HL-60 (cell line): ENCODE data around the gene FHDC1.
A peak's percentile ranks its signal among the peaks of the same experiment; 100 is the strongest.

Experiments
- DNase-seq, 2 experiments: peaks; one replicate each; pipeline ENCODE4 v3.0.0-alpha.2; 2010 to 2020; ENCODE audit warnings: low read depth in 1 of 2, low spot score in 1 of 2
- H3K27ac ChIP-seq: fragments of 250-450 bp; sonication (Bioruptor Pico); replicated peaks from 2 replicates; pipeline ENCODE4 v1.5.1; 2020; ENCODE audit warnings: mild to moderate bottlenecking, moderate library complexity
- H3K27me3 ChIP-seq: fragments of 250-450 bp; sonication (Bioruptor Pico); 2 replicates; pipeline ENCODE4 v1.5.1; 2021; ENCODE audit warnings: mild to moderate bottlenecking, moderate library complexity; ENCODE audit not compliant: insufficient read depth, poor library complexity, severe bottlenecking
- H3K4me3 ChIP-seq: replicated peaks from 2 replicates; pipeline ENCODE4 v1.5.1; 2011; ENCODE audit warnings: mild to moderate bottlenecking, control low read depth, low read length; ENCODE audit not compliant: insufficient read depth
- CTCF ChIP-seq: IDR thresholded peaks from one replicate; pipeline ENCODE4 v1.5.1; 2011; ENCODE audit warnings: low read length, control low read depth, inconsistent platforms; ENCODE audit not compliant: insufficient read depth
- GABPA ChIP-seq: IDR thresholded peaks from 2 replicates; pipeline ENCODE4 v1.6.1; 2012; ENCODE audit warnings: low read depth
- POLR2AphosphoS5 ChIP-seq: IDR thresholded peaks from 2 replicates; pipeline ENCODE4 v1.6.1; 2012; ENCODE audit warnings: low read depth
- SPI1 ChIP-seq: IDR thresholded peaks from 2 replicates; pipeline ENCODE4 v1.6.1; 2012; ENCODE audit warnings: low read depth, mild to moderate bottlenecking, borderline replicate concordance
- long read RNA-seq: library from polyadenylated mRNA; unstranded; transcript quantifications from one replicate; pipeline ENCODE4 v2.0.0, GENCODE V29; 2020
- TF ChIP-seq, protein P1 (sequence below): IDR thresholded peaks from 2 replicates; pipeline ENCODE4 v1.6.1; 2012; ENCODE audit warnings: low read depth; ENCODE audit not compliant: insufficient replicate concordance

FHDC1 gene
- long read RNA-seq: 0 reads

GRCh38 chr4:152935631-152936445 lies at the start of gene FHDC1:
Gene FHDC1 (plus strand): TSS chr4:152936323. CDS start chr4:152943058, 6,735 bp downstream.
- TF ChIP-seq POLR2AphosphoS5 (no peak), SPI1 (no peak), GABPA (no peak), CTCF (no peak)
- TF ChIP-seq, protein P1, sequence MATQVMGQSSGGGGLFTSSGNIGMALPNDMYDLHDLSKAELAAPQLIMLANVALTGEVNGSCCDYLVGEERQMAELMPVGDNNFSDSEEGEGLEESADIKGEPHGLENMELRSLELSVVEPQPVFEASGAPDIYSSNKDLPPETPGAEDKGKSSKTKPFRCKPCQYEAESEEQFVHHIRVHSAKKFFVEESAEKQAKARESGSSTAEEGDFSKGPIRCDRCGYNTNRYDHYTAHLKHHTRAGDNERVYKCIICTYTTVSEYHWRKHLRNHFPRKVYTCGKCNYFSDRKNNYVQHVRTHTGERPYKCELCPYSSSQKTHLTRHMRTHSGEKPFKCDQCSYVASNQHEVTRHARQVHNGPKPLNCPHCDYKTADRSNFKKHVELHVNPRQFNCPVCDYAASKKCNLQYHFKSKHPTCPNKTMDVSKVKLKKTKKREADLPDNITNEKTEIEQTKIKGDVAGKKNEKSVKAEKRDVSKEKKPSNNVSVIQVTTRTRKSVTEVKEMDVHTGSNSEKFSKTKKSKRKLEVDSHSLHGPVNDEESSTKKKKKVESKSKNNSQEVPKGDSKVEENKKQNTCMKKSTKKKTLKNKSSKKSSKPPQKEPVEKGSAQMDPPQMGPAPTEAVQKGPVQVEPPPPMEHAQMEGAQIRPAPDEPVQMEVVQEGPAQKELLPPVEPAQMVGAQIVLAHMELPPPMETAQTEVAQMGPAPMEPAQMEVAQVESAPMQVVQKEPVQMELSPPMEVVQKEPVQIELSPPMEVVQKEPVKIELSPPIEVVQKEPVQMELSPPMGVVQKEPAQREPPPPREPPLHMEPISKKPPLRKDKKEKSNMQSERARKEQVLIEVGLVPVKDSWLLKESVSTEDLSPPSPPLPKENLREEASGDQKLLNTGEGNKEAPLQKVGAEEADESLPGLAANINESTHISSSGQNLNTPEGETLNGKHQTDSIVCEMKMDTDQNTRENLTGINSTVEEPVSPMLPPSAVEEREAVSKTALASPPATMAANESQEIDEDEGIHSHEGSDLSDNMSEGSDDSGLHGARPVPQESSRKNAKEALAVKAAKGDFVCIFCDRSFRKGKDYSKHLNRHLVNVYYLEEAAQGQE: no peak
- H3K4me3 ChIP-seq: peak within 1 kb of the TSS; percentile 62
- no peak within 1 kb of the TSS for H3K27ac ChIP-seq
- peaks cover 36% of the 10 kb centered on the region for H3K27me3 ChIP-seq
- DNase-seq: peak in 1 of 2 experiments; percentile 14

- no peak for DNase-seq
- no peak overlapping the region for H3K4me3 ChIP-seq
- no peaks in the 10 kb centered on the region for H3K27me3 ChIP-seq
- H3K27ac ChIP-seq: no peak overlapping the region
- no peak for TF ChIP-seq POLR2AphosphoS5
- TF ChIP-seq GABPA: no peak
- TF ChIP-seq, protein P1: no peak
- no peak for TF ChIP-seq CTCF
- no peak for TF ChIP-seq SPI1
Measured at GRCh38 chr4:152887981-152888380, 48.1 kb upstream of the FHDC1 start.

GRCh38 chr4:152892974-152893373 lies 43.1 kb upstream of the FHDC1 start:
- no peaks in the 10 kb centered on the region for H3K27me3 ChIP-seq
- H3K27ac ChIP-seq: peak overlapping the region; percentile 7; the same call in 1 of the 2 replicates
- no peak for DNase-seq
- no peak overlapping the region for H3K4me3 ChIP-seq
- TF ChIP-seq SPI1 (no peak), POLR2AphosphoS5 (no peak)
- TF ChIP-seq, protein P1: no peak
